Activated CD8-positive, alpha-beta memory T cell treated with anti-CD3 and anti-CD28 coated beads for 24 hours (primary cell): ENCODE data around the gene FAM114A1.
A peak's percentile ranks its signal among the peaks of the same experiment; 100 is the strongest.

Experiments
- DNase-seq: peaks from one replicate; pipeline ENCODE4 v3.0.0-alpha.2; 2020

The FAM114A1 gene

GRCh38 chr4:38867478-38868058 is at the start of gene FAM114A1:
TSS of gene FAM114A1 (plus strand) at chr4:38867806. CDS start at chr4:38878079, 10,273 bp downstream.
- DNase-seq = no peak

GRCh38 chr4:38818441-38818976 is 49.1 kb upstream of the FAM114A1 start:
- no peak for DNase-seq

- DNase-seq = no peak
Measured at GRCh38 chr4:38819569-38819968, 48.0 kb upstream of the FAM114A1 start.

- DNase-seq = no peak
Measured at GRCh38 chr4:38820329-38821061, 47.1 kb upstream of the FAM114A1 start.

- no peak for DNase-seq
Measured at GRCh38 chr4:38821739-38822138, 45.9 kb upstream of the FAM114A1 start.

GRCh38 chr4:38822748-38823303 is 44.8 kb upstream of the FAM114A1 start:
- no peak for DNase-seq

- DNase-seq = no peak
Measured at GRCh38 chr4:38823766-38824165, 43.8 kb upstream of the FAM114A1 start.

- DNase-seq = no peak
Measured at GRCh38 chr4:38829237-38829636, 38.4 kb upstream of the FAM114A1 start.

- DNase-seq = no peak
Measured at GRCh38 chr4:38831653-38832052, 36.0 kb upstream of the FAM114A1 start.

- DNase-seq = no peak
Measured at GRCh38 chr4:38832206-38832605, 35.4 kb upstream of the FAM114A1 start.

- no peak for DNase-seq
Measured at GRCh38 chr4:38832624-38833528, 34.7 kb upstream of the FAM114A1 start.

- no peak for DNase-seq
Measured at GRCh38 chr4:38834570-38834969, 33.0 kb upstream of the FAM114A1 start.

- DNase-seq = no peak
Measured at GRCh38 chr4:38837334-38837733, 30.3 kb upstream of the FAM114A1 start.

GRCh38 chr4:38837849-38838248 is 29.8 kb upstream of the FAM114A1 start:
- no peak for DNase-seq

GRCh38 chr4:38842994-38843393 is 24.6 kb upstream of the FAM114A1 start:
- no peak for DNase-seq

- no peak for DNase-seq
Measured at GRCh38 chr4:38846015-38846414, 21.6 kb upstream of the FAM114A1 start.

GRCh38 chr4:38855466-38855865 is 12.1 kb upstream of the FAM114A1 start:
- no peak for DNase-seq

- DNase-seq = no peak
Measured at GRCh38 chr4:38856046-38856445, 11.6 kb upstream of the FAM114A1 start.

GRCh38 chr4:38856524-38857337 is 10.9 kb upstream of the FAM114A1 start, which contains the start of gene TLR6:
TSS of gene TLR6 (minus strand) at chr4:38856817. CDS start at chr4:38829473, 27,344 bp downstream.
- DNase-seq = no peak

GRCh38 chr4:38857354-38858096 is 10.1 kb upstream of the FAM114A1 start:
- DNase-seq = peak; percentile 74

GRCh38 chr4:38858097-38858420 is 9.5 kb upstream of the FAM114A1 start:
- DNase-seq = no peak
